ENCODE measurements around the gene FGF22. TPM values are rescaled to one million over a fixed set of nuclear protein-coding genes. Genes with fewer than 3 reads are reported as not detected.

Gene FGF22
- total RNA-seq, 1 donor from 2014 or later = not detected

DNA sequence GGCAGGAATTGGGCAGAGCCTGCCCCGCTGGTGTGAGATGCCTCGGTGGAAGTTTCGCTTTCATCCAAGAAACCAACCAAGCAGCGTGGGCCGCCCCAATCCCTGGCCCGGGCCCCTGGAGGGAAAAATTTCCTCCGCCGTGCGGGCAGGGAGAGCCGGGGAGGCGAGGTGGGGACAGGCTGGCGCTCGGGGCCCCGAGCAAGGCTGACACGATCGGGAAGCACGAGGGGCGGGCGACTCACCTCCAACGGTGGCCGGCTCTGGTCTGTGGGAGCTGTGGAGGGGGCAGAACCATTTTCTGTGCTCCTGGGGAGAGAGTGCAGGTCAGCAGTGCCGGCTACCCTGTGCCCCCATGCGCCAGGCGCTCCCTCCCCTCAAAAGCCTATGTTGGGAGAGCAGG lies 12.3 kb downstream of the FGF22 start:
- DNase-seq (ENCODE audit: low read depth) (no peak), FAIRE-seq (no peak)
- H3K36me3 ChIP-seq (ENCODE audit: control insufficient read depth, insufficient read depth, low read length) = peaks cover 34% of the 10 kb centered on the region
- H3K4me3 ChIP-seq (ENCODE audit: low read depth, low read length) = no peak overlapping the region
- H3K27me3 ChIP-seq (ENCODE audit: control insufficient read depth, insufficient read depth, low read length) = no peaks in the 10 kb centered on the region
- TF ChIP-seq, protein P1, sequence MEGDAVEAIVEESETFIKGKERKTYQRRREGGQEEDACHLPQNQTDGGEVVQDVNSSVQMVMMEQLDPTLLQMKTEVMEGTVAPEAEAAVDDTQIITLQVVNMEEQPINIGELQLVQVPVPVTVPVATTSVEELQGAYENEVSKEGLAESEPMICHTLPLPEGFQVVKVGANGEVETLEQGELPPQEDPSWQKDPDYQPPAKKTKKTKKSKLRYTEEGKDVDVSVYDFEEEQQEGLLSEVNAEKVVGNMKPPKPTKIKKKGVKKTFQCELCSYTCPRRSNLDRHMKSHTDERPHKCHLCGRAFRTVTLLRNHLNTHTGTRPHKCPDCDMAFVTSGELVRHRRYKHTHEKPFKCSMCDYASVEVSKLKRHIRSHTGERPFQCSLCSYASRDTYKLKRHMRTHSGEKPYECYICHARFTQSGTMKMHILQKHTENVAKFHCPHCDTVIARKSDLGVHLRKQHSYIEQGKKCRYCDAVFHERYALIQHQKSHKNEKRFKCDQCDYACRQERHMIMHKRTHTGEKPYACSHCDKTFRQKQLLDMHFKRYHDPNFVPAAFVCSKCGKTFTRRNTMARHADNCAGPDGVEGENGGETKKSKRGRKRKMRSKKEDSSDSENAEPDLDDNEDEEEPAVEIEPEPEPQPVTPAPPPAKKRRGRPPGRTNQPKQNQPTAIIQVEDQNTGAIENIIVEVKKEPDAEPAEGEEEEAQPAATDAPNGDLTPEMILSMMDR (IDR thresholded peaks at IDR 0.05; ENCODE audit: insufficient read depth, low read length, severe bottlenecking) = no peak

DNA sequence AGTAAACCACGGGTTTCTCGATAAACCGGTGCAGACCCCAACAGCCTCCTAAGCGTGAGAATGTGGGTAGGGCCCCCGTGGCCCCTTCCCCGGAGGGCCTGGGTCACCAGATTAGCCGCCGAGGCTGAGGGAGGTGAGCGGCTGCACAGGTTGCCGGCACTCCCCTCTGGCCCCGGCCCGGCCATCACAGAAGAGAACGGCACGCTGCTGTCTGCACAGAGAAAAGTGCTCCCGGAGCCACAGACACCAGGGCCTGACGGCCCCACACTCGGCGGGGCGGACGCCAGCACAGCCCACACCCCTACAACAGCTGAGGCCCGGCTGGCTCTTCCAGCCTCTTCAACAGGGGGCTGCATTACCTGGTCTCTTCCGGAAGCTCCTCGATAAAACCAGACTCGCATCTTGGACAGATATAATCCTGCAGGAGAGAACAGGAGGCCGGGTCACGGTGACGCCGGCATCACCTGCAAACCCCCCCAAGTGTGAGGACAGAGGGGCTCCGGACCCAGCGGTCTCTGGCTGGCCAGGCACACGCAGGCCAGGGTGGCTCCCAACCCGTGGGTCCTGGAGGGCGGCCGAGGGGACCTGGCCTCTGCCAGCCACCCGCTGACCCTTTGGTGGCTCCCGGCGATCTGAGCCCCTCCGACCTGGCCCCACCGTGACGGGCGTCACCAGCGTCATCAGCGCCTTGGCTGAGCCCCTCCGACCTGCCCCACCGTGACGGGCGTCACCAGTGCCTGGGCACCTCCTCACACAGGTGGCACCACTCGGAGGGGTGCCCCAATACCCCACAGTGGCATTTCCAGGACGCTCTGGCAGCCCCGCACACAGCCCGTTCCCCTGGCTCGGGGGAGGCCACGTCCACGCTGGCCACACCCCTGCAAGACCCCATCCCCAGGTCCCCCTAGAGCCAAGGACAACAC lies 13.0 kb downstream of the FGF22 start:
- TF ChIP-seq, protein P1 (IDR thresholded peaks at IDR 0.05; ENCODE audit: insufficient read depth, low read length, severe bottlenecking) = no peak
- Histone ChIP-seq H3K36me3 (ENCODE audit: control insufficient read depth, insufficient read depth, low read length) (peaks cover 35% of the 10 kb centered on the region), H3K4me3 (ENCODE audit: low read depth, low read length) (no peak overlapping the region), H3K27me3 (ENCODE audit: control insufficient read depth, insufficient read depth, low read length) (no peaks in the 10 kb centered on the region)
- FAIRE-seq (no peak), DNase-seq (ENCODE audit: low read depth) (no peak)

DNA sequence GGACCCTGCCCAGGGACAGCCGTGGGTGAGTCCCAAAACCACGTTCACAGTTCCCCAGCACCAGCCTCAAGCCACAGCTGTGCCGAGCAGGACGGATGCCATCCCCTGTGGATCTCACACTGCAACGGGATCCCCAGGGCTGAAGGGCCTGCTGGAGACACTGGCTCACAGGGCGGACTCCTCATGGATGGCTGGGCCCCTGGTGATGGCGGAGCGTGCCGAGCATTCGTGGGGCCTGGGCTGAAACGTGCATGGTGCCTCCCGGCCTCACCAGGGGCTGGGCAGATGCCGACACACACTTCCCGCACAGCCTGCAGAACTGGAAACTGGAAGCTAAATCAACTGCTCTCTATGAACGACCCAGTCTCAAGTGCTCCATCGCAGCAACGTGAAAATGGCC lies 13.7 kb downstream of the FGF22 start:
- FAIRE-seq = no peak
- Histone ChIP-seq H3K27me3 (ENCODE audit: control insufficient read depth, insufficient read depth, low read length) (no peaks in the 10 kb centered on the region), H3K36me3 (ENCODE audit: control insufficient read depth, insufficient read depth, low read length) (peaks cover 35% of the 10 kb centered on the region), H3K4me3 (ENCODE audit: low read depth, low read length) (no peak overlapping the region)
- TF ChIP-seq, protein P1 (IDR thresholded peaks at IDR 0.05; ENCODE audit: insufficient read depth, low read length, severe bottlenecking) = no peak
- DNase-seq (ENCODE audit: low read depth) = no peak

DNA sequence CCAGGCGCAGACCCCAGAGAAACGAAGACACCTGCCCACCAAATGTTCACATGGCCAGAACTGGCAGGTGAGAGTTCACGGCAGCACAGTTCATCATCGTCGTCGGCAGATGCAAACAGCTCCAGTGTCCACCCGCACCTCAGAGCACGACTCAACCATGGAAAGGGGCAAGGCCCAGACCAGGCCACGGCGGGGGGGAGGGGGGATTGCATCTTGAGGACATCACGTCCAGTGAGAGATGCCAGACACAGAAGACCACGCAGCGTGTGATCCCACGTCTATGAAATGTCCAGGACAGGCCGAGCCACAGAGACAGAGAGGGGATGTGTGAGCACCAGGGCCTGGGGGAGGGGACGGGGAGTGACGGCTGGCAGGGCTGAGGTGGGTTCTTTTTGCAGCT lies 16.0 kb downstream of the FGF22 start:
- Histone ChIP-seq H3K27me3 (ENCODE audit: control insufficient read depth, insufficient read depth, low read length) (no peaks in the 10 kb centered on the region), H3K4me3 (ENCODE audit: low read depth, low read length) (no peak overlapping the region), H3K36me3 (ENCODE audit: control insufficient read depth, insufficient read depth, low read length) (peaks cover 34% of the 10 kb centered on the region)
- TF ChIP-seq, protein P1 (IDR thresholded peaks at IDR 0.05; ENCODE audit: insufficient read depth, low read length, severe bottlenecking) = no peak
- FAIRE-seq = peak; percentile 47
- DNase-seq (ENCODE audit: low read depth) = no peak

DNA sequence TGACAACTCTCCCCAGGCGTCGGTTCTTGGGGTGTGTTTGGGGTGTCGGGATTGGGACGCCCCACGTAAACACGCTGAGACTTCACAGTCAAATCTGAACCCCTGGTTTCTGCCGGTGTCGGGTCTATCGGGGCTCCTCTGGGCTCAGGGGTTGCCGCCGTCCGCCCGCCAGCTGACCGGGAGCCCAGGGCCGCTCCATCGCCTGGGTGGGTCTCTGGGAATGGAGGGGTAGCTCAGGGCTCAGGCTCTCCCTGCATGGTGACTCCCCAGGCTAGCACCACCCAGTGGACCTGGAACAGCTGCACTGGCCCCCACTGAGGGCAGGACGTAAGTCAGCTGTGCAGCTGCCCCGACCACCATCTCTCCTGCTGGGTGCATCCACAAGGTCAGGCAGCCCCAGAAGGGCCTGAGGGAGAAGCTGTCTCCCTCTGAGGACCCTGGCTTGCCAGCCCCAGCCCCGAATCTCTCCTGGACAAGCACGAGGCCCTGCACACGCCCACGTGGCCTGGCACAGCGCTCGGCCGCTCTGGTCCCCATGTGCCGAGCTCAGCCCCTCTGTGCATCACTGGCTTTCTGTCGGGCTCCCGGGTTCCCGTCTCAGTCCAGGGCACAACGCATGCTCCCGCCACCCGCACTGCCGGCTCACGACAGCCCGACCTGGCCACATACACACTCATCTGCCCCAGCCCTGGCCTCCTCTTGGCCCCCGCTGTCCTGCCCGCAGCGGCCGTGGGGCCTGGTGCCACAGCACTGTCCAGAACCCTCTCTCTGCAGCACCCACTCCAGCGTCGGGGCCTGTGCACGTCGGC lies 17.3 kb downstream of the FGF22 start:
- H3K4me3 ChIP-seq (ENCODE audit: low read depth, low read length) = no peak overlapping the region
- no peaks in the 10 kb centered on the region for H3K27me3 ChIP-seq (ENCODE audit: control insufficient read depth, insufficient read depth, low read length)
- TF ChIP-seq, protein P1 (IDR thresholded peaks at IDR 0.05; ENCODE audit: insufficient read depth, low read length, severe bottlenecking) = no peak
- peaks cover 28% of the 10 kb centered on the region for H3K36me3 ChIP-seq (ENCODE audit: control insufficient read depth, insufficient read depth, low read length)
- FAIRE-seq (no peak), DNase-seq (ENCODE audit: low read depth) (no peak)
